Measurements from ENCODE around the gene SEZ6. TPM values are rescaled to one million over a fixed set of nuclear protein-coding genes. Genes with fewer than 3 reads are reported as not detected.
A peak's percentile ranks its signal among the peaks of the same experiment; 100 is the strongest.

SEZ6 gene
- total and polyA plus RNA-seq, 4 donors: not detected

DNA sequence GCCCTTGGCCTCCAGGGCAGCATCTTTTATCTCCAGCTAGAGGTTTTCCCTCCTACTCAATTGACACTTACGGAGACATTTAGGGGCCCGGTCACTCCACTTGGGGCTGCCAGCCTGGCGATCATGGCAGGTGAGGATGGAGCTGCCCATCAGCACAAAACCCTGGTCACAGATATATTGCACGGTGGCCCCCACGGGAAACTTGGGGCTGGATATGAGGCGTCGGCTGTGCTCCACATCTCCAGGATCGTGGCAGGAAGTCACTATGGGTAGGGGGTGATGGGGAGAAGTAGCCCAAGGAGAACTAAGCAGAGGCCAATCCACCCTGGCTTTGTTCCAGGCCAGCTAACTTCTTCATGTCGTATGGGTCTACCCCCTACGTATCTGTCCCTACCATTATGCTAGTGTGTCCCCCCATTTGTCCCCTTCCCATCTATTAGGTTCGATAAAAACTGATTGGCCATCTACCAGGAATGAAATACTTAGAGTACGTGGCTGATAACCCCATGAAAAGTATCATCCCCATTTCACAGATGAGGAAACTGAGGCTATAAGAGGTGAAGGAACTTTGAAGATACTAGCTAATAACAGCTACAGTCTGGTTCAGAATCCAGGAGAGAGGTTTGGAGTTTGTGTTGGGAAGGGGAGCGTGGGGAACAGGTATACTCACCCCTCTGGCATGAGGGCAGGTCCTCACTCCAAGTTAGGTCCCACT is 48.4 kb downstream of the SEZ6 start:
- Histone ChIP-seq H3K27ac (ENCODE audit: low read depth in 1 of 2, low read length in 2 of 2) (no peak overlapping the region), H3K27me3 (ENCODE audit: control insufficient read depth in 1 of 2, insufficient read depth in 2 of 2, low read length in 1 of 2) (no peaks in the 10 kb centered on the region), H3K36me3 (ENCODE audit: control insufficient read depth in 1 of 2, insufficient read depth in 2 of 2, low read length in 1 of 2) (no peaks in the 10 kb centered on the region), H3K4me3 (ENCODE audit: low read length in 2 of 2) (no peak overlapping the region), H3K4me1 (ENCODE audit: control insufficient read depth in 1 of 2, insufficient read depth in 2 of 2, low read length in 2 of 2) (no peaks in the 10 kb centered on the region), H3K9me3 (ENCODE audit: control insufficient read depth, low read length) (no peaks in the 10 kb centered on the region)
- intact Hi-C loops (cut with DNase I): loop anchor here in 1 of 2 donors (10.0 kb wide), 1 partner anchor 623 kb away; the partner anchor contains the start of genes IFT20 and TNFAIP1
- ATAC-seq (ENCODE audit: low FRiP score): no peak
- peak in 1 of 2 donors; percentile 41 for DNase-seq
- 93% methylated on average over 13 of the region's 13 CpGs for whole genome bisulfite sequencing, 2 donors

DNA sequence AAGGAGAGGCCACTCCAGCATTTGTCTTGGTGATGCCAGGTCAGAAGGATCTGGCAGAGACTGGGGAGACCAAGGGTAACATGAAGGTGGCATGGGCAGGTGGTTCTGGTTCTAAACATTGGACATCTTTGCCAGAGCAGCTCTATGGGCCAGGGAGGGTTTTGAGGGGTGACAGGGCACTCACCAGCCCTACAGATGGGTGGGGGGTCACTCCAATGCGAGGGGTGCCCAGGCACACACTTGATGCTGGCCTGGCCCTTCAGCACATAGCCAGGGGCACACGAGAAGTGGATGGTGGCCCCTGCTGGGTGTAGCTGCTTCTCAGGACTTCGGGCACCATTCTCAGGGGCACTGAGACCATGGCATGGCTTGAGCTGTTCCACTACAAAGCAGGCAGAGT is 49.0 kb downstream of the SEZ6 start:
- Histone ChIP-seq H3K36me3 (ENCODE audit: control insufficient read depth in 1 of 2, insufficient read depth in 2 of 2, low read length in 1 of 2) (no peaks in the 10 kb centered on the region), H3K9me3 (ENCODE audit: control insufficient read depth, low read length) (no peaks in the 10 kb centered on the region), H3K4me3 (ENCODE audit: low read length in 2 of 2) (no peak overlapping the region), H3K27ac (ENCODE audit: low read depth in 1 of 2, low read length in 2 of 2) (no peak overlapping the region), H3K4me1 (ENCODE audit: control insufficient read depth in 1 of 2, insufficient read depth in 2 of 2, low read length in 2 of 2) (no peaks in the 10 kb centered on the region), H3K27me3 (ENCODE audit: control insufficient read depth in 1 of 2, insufficient read depth in 2 of 2, low read length in 1 of 2) (no peaks in the 10 kb centered on the region)
- DNase-seq (peak in 1 of 2 donors; percentile 39), ATAC-seq (ENCODE audit: low FRiP score) (no peak)
- WGBS, 2 donors: 88 to 96% methylated on average over 3 of the region's 3 CpGs
- intact Hi-C loops (cut with DNase I): loop anchor here in 1 of 2 donors (10.0 kb wide), 1 partner anchor 622 kb away; the partner anchor contains the start of genes IFT20 and TNFAIP1

DNA sequence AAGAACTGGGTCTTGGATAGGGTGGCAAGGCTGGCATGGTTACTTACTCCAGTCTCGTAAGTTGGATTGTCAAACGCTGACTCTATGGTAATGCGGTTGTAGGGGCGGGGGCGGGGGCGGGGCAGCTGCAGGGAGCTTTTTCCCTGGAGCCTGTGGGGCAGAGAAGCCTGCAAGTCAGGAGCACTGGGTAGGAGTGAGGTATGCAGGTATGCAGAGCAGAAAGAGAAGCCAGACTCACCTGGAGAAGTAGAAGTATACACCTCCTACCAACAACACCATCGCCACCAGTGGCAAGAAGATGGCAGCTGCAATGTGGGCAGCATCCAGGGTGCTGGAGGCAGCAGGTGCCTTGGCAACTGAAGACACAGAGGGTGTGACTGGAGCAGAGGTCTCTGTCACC is 49.7 kb downstream of the SEZ6 start:
- peak in 1 of 2 donors; percentile 24 for DNase-seq
- ATAC-seq (ENCODE audit: low FRiP score): no peak
- intact Hi-C loops (cut with DNase I): loop anchor here in 1 of 2 donors (10.0 kb wide), 1 partner anchor 621 kb away; the partner anchor contains the start of genes IFT20 and TNFAIP1

DNA sequence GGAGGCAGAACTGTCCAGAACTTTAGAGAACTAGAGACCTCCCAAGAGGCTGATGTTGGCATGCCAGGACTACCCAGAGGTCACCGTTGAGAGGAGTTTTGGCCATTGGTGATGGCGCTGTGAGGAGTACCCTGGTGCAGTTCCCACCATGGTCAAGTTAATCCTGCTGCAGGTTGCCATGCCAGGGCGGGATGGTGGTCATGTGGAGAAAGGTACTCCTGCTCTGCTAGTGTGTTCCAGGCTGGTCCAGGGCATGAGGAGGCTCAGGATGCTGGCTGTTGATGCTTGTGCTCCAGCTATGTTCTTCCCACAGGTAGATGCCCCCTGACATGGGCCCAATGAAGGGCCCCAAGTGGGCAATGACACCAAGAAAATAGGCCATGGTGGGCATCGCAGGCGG is 50.4 kb downstream of the SEZ6 start:
- no peak overlapping the region for H3K27ac ChIP-seq (ENCODE audit: low read depth in 1 of 2, low read length in 2 of 2)
- 88 to 95% methylated on average over 5 of the region's 5 CpGs for WGBS, 2 donors
- no peaks in the 10 kb centered on the region for H3K9me3 ChIP-seq (ENCODE audit: control insufficient read depth, low read length)
- DNase-seq (peak in 1 of 2 donors; percentile 60), ATAC-seq (ENCODE audit: low FRiP score) (no peak)
- H3K27me3 ChIP-seq (ENCODE audit: control insufficient read depth in 1 of 2, insufficient read depth in 2 of 2, low read length in 1 of 2): no peaks in the 10 kb centered on the region
- no peaks in the 10 kb centered on the region for H3K4me1 ChIP-seq (ENCODE audit: control insufficient read depth in 1 of 2, insufficient read depth in 2 of 2, low read length in 2 of 2)
- intact Hi-C loops (cut with DNase I): loop anchor here in 1 of 2 donors (10.0 kb wide), 1 partner anchor 621 kb away; the partner anchor contains the start of genes IFT20 and TNFAIP1
- H3K4me3 ChIP-seq (ENCODE audit: low read length in 2 of 2): no peak overlapping the region
- no peaks in the 10 kb centered on the region for H3K36me3 ChIP-seq (ENCODE audit: control insufficient read depth in 1 of 2, insufficient read depth in 2 of 2, low read length in 1 of 2)

More for the DNA sequence above, 49.7 kb downstream of the SEZ6 start:
- H3K4me1 ChIP-seq (ENCODE audit: control insufficient read depth in 1 of 2, insufficient read depth in 2 of 2, low read length in 2 of 2): no peaks in the 10 kb centered on the region
- no peaks in the 10 kb centered on the region for H3K9me3 ChIP-seq (ENCODE audit: control insufficient read depth, low read length)
- no peak overlapping the region for H3K4me3 ChIP-seq (ENCODE audit: low read length in 2 of 2)
- no peaks in the 10 kb centered on the region for H3K36me3 ChIP-seq (ENCODE audit: control insufficient read depth in 1 of 2, insufficient read depth in 2 of 2, low read length in 1 of 2)
- 63 to 74% methylated on average over 7 of the region's 7 CpGs for WGBS, 2 donors
- H3K27ac ChIP-seq (ENCODE audit: low read depth in 1 of 2, low read length in 2 of 2): no peak overlapping the region
- H3K27me3 ChIP-seq (ENCODE audit: control insufficient read depth in 1 of 2, insufficient read depth in 2 of 2, low read length in 1 of 2): no peaks in the 10 kb centered on the region

DNA sequence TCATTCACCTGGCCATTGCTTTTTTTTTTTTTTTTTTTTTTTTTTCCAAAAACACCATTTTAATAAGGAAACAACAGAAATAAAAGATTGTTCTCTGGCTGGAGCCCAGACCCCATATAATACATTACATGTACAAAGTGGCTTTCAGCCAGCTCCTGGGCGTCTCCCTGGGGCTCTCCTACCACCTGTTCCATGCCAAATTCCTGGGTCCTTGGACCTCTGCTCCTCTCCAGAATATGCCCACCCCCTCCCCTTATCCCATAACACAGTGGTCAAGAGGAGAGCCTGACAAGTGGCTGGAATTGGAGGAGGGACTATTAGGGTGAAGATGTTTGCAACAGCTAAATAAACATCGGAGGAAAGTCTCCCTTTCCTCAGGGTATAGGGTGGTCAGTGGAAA is 50.9 kb downstream of the SEZ6 start:
- Histone ChIP-seq H3K27me3 (ENCODE audit: control insufficient read depth in 1 of 2, insufficient read depth in 2 of 2, low read length in 1 of 2) (no peaks in the 10 kb centered on the region), H3K36me3 (ENCODE audit: control insufficient read depth in 1 of 2, insufficient read depth in 2 of 2, low read length in 1 of 2) (no peaks in the 10 kb centered on the region), H3K9me3 (ENCODE audit: control insufficient read depth, low read length) (no peaks in the 10 kb centered on the region), H3K4me1 (ENCODE audit: control insufficient read depth in 1 of 2, insufficient read depth in 2 of 2, low read length in 2 of 2) (no peaks in the 10 kb centered on the region), H3K27ac (ENCODE audit: low read depth in 1 of 2, low read length in 2 of 2) (no peak overlapping the region), H3K4me3 (ENCODE audit: low read length in 2 of 2) (no peak overlapping the region)
- ATAC-seq (ENCODE audit: low FRiP score) (no peak), DNase-seq (no peak)
- 85 to 86% methylated on average over 2 of the region's 2 CpGs for WGBS, 2 donors
- intact Hi-C loops (cut with DNase I): loop anchor here (5.0 to 10.0 kb wide), 3 partner anchors 58 to 620 kb away; partner anchors contain the start of genes IFT20 (in 2 of the 2), TNFAIP1 (in 2 of the 2) and FLOT2 (in 1 of the 2)

DNA sequence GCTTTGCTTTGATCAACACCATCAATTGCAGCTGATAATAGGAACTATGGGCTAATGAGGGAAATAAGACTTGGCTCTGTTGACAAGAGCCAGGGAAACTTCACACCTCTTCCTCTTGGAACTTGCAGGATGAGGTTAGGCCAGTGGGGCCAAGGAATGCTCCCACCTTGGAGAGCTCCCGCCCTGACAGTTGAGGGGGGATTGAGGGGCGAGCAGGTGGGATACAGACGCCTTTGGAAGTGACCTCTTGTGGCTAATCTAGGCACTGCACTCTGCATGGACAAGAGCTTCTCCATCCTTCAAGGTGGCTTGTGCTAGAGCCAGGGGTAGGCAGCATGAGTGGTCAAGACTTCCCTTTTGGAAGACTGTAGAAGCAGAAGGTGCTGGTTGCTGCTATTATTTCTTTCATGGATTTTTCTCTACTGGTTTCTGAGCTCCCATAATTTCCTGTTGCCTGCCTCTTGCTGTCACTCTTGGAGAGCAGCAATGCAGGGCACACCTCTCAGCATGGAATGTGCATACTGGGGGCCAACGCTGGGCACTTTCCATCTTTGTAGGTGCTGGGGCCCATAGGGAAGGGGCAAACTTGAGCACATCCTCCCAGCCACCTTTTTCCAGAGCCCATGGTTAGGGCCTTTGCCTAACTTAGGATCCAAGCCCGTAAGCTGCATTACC is 52.3 kb downstream of the SEZ6 start:
- WGBS, 2 donors: 28 to 31% methylated on average over 5 of the region's 5 CpGs
- intact Hi-C loops (cut with DNase I): loop anchor here (5.0 to 10.0 kb wide), 3 partner anchors 56 to 619 kb away; partner anchors contain the start of genes IFT20 (in 2 of the 2), TNFAIP1 (in 2 of the 2) and FLOT2 (in 1 of the 2)
- DNase-seq (peak; percentile 64 to 70), ATAC-seq (ENCODE audit: low FRiP score) (no peak)
- Histone ChIP-seq H3K4me1 (ENCODE audit: control insufficient read depth in 1 of 2, insufficient read depth in 2 of 2, low read length in 2 of 2) (no peaks in the 10 kb centered on the region), H3K36me3 (ENCODE audit: control insufficient read depth in 1 of 2, insufficient read depth in 2 of 2, low read length in 1 of 2) (no peaks in the 10 kb centered on the region), H3K9me3 (ENCODE audit: control insufficient read depth, low read length) (no peaks in the 10 kb centered on the region), H3K27me3 (ENCODE audit: control insufficient read depth in 1 of 2, insufficient read depth in 2 of 2, low read length in 1 of 2) (no peaks in the 10 kb centered on the region), H3K4me3 (ENCODE audit: low read length in 2 of 2) (no peak overlapping the region), H3K27ac (ENCODE audit: low read depth in 1 of 2, low read length in 2 of 2) (no peak overlapping the region)

DNA sequence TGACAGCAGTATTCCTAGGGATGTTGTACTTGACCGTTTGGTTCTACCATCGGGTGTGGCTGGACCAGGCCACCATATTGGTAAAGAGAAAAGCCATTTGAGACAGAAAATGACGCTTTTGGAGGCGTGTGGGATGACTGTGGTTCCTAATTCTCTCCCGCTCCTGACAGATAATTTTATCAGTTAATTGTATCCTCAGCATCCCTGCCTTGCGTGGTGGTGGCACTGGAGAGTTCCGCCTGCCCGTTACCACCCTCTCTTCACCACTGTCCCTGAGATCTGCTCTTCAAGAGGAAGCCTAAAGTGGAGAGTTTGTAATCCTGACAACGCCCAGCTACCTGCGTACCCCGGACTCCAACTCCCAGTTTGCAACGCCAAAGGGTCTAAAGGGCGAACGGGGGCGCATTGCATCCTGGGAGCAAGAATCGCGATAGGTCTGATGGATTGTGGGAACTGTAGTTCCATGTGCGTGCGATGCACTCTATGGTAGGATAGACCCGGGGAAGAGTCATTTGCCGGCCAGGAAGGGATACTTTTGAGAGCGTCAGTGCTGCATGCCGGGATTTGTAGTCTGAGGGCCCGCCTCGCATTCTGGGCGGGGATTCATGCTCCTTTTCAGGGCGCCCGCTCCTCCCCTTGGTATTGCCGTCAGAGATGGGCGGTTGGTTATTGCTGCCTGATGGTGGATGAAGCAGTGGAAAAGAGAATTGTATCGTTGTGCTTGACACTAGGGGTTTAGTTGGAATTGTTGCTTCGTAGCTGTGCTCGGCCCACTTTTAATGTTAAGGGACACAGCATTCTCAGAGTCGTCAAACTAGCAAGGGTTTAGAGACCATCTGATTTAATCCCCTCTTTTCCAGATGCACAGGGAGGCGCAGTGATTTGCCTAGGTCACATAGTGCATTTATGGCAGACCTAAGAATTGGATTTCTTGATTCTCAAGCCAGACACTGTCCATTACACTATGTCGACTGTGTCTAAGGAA is 53.5 kb downstream of the SEZ6 start:
- intact Hi-C loops (cut with DNase I): loop anchor here (5.0 to 10.0 kb wide), 3 partner anchors 55 to 617 kb away; partner anchors contain the start of genes IFT20 (in 2 of the 2), TNFAIP1 (in 2 of the 2) and FLOT2 (in 1 of the 2)
- DNase-seq: peak; percentile 98
- Histone ChIP-seq H3K36me3 (ENCODE audit: control insufficient read depth in 1 of 2, insufficient read depth in 2 of 2, low read length in 1 of 2) (no peaks in the 10 kb centered on the region), H3K9me3 (ENCODE audit: control insufficient read depth, low read length) (no peaks in the 10 kb centered on the region), H3K4me3 (ENCODE audit: low read length in 2 of 2) (peak overlapping the region; percentile 19 to 66), H3K27ac (ENCODE audit: low read depth in 1 of 2, low read length in 2 of 2) (peak overlapping the region; percentile 92 to 98), H3K4me1 (ENCODE audit: control insufficient read depth in 1 of 2, insufficient read depth in 2 of 2, low read length in 2 of 2) (no peaks in the 10 kb centered on the region), H3K27me3 (ENCODE audit: control insufficient read depth in 1 of 2, insufficient read depth in 2 of 2, low read length in 1 of 2) (no peaks in the 10 kb centered on the region)
- ATAC-seq (ENCODE audit: low FRiP score): peak; percentile 93
- WGBS, 2 donors: 4 to 5% methylated on average over 36 of the region's 36 CpGs
